ENCODE measurements around the gene PLPP3. TPM values are rescaled to one million over a fixed set of nuclear protein-coding genes. Genes with fewer than 3 reads are reported as not detected.

The PLPP3 gene
- total RNA-seq, 1 donor from 2014 or later = 106 TPM

DNA sequence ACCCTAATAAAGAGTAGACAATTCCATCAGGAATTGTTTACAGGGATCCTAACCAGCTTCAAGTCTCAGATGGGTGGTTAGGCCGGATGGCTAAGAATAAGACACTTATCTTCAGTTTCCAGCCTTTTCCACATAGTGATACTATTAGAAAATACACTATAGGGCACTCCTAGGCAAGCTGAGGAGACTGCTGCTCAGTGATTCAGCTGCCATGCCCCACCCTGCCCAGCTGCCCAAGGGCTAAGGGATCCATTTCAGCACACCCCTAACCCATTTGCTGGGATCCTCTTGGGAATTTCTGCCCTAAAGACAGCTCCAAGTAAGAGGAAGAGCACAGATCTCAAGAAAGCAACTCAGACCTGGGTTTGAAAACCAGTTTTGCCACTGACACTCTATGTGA, 31.9 kb downstream of the PLPP3 start:
- intact Hi-C loops (cut with DNase I) = no loop called here
- DNase-seq (no peak), ATAC-seq (peak in 1 of 2 donors; percentile 38)
- Histone ChIP-seq H3K4me1 (peaks cover 52% of the 10 kb centered on the region), H3K4me3 (no peak overlapping the region), H3K27me3 (ENCODE audit: low read depth) (no peaks in the 10 kb centered on the region), H3K36me3 (no peaks in the 10 kb centered on the region), H3K27ac (no peak overlapping the region), H3K9me3 (no peaks in the 10 kb centered on the region)
- TF ChIP-seq CTCF (IDR thresholded peaks at IDR 0.05) = no peak

GRCh38 chr1:56545711-56546110, 33.7 kb downstream of the PLPP3 start:
- no peaks in the 10 kb centered on the region for H3K36me3 ChIP-seq
- intact Hi-C loops (cut with DNase I) = no loop called here
- ATAC-seq (no peak), DNase-seq (no peak)
- H3K27ac ChIP-seq = no peak overlapping the region
- H3K27me3 ChIP-seq (ENCODE audit: low read depth) = no peaks in the 10 kb centered on the region
- no peak overlapping the region for H3K4me3 ChIP-seq
- no peak for TF ChIP-seq CTCF (IDR thresholded peaks at IDR 0.05)
- H3K4me1 ChIP-seq = peaks cover 59% of the 10 kb centered on the region
- no peaks in the 10 kb centered on the region for H3K9me3 ChIP-seq

GRCh38 chr1:56543783-56544612, 35.4 kb downstream of the PLPP3 start:
- no peak overlapping the region for H3K4me3 ChIP-seq
- no peak for TF ChIP-seq CTCF (IDR thresholded peaks at IDR 0.05)
- intact Hi-C loops (cut with DNase I) = no loop called here
- H3K9me3 ChIP-seq = no peaks in the 10 kb centered on the region
- no peaks in the 10 kb centered on the region for H3K27me3 ChIP-seq (ENCODE audit: low read depth)
- ATAC-seq = no peak
- H3K4me1 ChIP-seq = peaks cover 57% of the 10 kb centered on the region
- DNase-seq = no peak
- H3K27ac ChIP-seq = no peak overlapping the region
- no peaks in the 10 kb centered on the region for H3K36me3 ChIP-seq

- no peak for TF ChIP-seq CTCF (IDR thresholded peaks at IDR 0.05)
- Histone ChIP-seq H3K9me3 (no peaks in the 10 kb centered on the region), H3K36me3 (no peaks in the 10 kb centered on the region), H3K4me1 (peaks cover 50% of the 10 kb centered on the region), H3K27ac (no peak overlapping the region), H3K4me3 (no peak overlapping the region), H3K27me3 (ENCODE audit: low read depth) (no peaks in the 10 kb centered on the region)
- DNase-seq (no peak), ATAC-seq (no peak)
- intact Hi-C loops (cut with DNase I) = no loop called here
These were observed 36.7 kb downstream of the PLPP3 start for GRCh38 chr1:56542651-56543050.

GRCh38 chr1:56541408-56541807, 38.0 kb downstream of the PLPP3 start:
- Histone ChIP-seq H3K4me3 (no peak overlapping the region), H3K36me3 (peaks cover 8% of the 10 kb centered on the region), H3K9me3 (no peaks in the 10 kb centered on the region), H3K27me3 (ENCODE audit: low read depth) (no peaks in the 10 kb centered on the region), H3K27ac (no peak overlapping the region), H3K4me1 (peaks cover 38% of the 10 kb centered on the region)
- no peak for TF ChIP-seq CTCF (IDR thresholded peaks at IDR 0.05)
- DNase-seq = no peak
- intact Hi-C loops (cut with DNase I) = no loop called here
- ATAC-seq = no peak

Data from lower lobe of right lung (tissue), 2 donors.